ENCODE results near the gene PHTF1.

PHTF1 gene

GRCh38 chr1:113663165-113663951, 95.9 kb downstream of the PHTF1 start:
- DNase-seq: peak; percentile 42 to 85 (median 71)

- DNase-seq: no peak
Measured at GRCh38 chr1:113662101-113662500, 97.2 kb downstream of the PHTF1 start.

GRCh38 chr1:113660088-113660487, 99.2 kb downstream of the PHTF1 start:
- peak in 2 of 4 experiments; percentile 16 to 36 for DNase-seq

GRCh38 chr1:113659556-113659955, 99.7 kb downstream of the PHTF1 start:
- DNase-seq: no peak

GRCh38 chr1:113659035-113659434, 100.3 kb downstream of the PHTF1 start:
- DNase-seq: no peak

GRCh38 chr1:113657556-113658063, 101.7 kb downstream of the PHTF1 start:
- no peak for DNase-seq

GRCh38 chr1:113657126-113657525, 102.2 kb downstream of the PHTF1 start:
- DNase-seq: no peak

- DNase-seq: no peak
Measured at GRCh38 chr1:113654883-113655282, 104.4 kb downstream of the PHTF1 start.

GRCh38 chr1:113653741-113654140, 105.5 kb downstream of the PHTF1 start:
- DNase-seq: no peak

GRCh38 chr1:113652771-113653170, 106.5 kb downstream of the PHTF1 start:
- no peak for DNase-seq

- no peak for DNase-seq
Measured at GRCh38 chr1:113648478-113648877, 110.8 kb downstream of the PHTF1 start.

GRCh38 chr1:113647164-113647563, 112.1 kb downstream of the PHTF1 start:
- no peak for DNase-seq
